Activated T-helper 1 cell treated with Interleukin-2 at 50 U/mL for 16 hours (primary cell): ENCODE data around the gene PSMD5.
A peak's percentile ranks its signal among the peaks of the same experiment; 100 is the strongest.
"Not testable (repeated sequence)": the region's sequence is repeated elsewhere in the genome, so short reads cannot be mapped to it uniquely, and the experiment has no call there.

Source experiments
- DNase-seq: peaks from one replicate; pipeline ENCODE4 v3.0.0-alpha.2; 2020; ENCODE audit warnings: low read depth

Gene PSMD5

GRCh38 chr9:120807607-120808379, 34.9 kb downstream of the PSMD5 start:
- no peak for DNase-seq

GRCh38 chr9:120804784-120805363, 37.8 kb downstream of the PSMD5 start:
- DNase-seq: not testable (repeated sequence)

- DNase-seq: no peak
These were observed 41.3 kb downstream of the PSMD5 start for GRCh38 chr9:120801441-120801840.

- DNase-seq: peak; percentile 80
These were observed 49.6 kb downstream of the PSMD5 start, which contains the start of gene FBXW2 for GRCh38 chr9:120792898-120793765. TSS of gene FBXW2 (minus strand) at chr9:120793416. CDS start at chr9:120788258, 5,158 bp downstream.

GRCh38 chr9:120791161-120791560, 51.6 kb downstream of the PSMD5 start:
- DNase-seq: no peak

- no peak for DNase-seq
These were observed 54.8 kb downstream of the PSMD5 start for GRCh38 chr9:120787933-120788332.

GRCh38 chr9:120783602-120784047, 59.1 kb downstream of the PSMD5 start:
- no peak for DNase-seq

GRCh38 chr9:120781236-120781635, 61.5 kb downstream of the PSMD5 start:
- no peak for DNase-seq

GRCh38 chr9:120780367-120780766, 62.4 kb downstream of the PSMD5 start:
- no peak for DNase-seq

- DNase-seq: no peak
These were observed 63.5 kb downstream of the PSMD5 start for GRCh38 chr9:120779227-120779626.

- DNase-seq: no peak
These were observed 64.0 kb downstream of the PSMD5 start for GRCh38 chr9:120778758-120779157.

- DNase-seq: no peak
These were observed 65.5 kb downstream of the PSMD5 start for GRCh38 chr9:120777229-120777628.

- no peak for DNase-seq
These were observed 65.9 kb downstream of the PSMD5 start for GRCh38 chr9:120776788-120777187.

- no peak for DNase-seq
These were observed 66.9 kb downstream of the PSMD5 start for GRCh38 chr9:120775859-120776258.

GRCh38 chr9:120774719-120775118, 68.0 kb downstream of the PSMD5 start:
- DNase-seq: no peak

- no peak for DNase-seq
These were observed 69.5 kb downstream of the PSMD5 start for GRCh38 chr9:120773256-120773655.

- DNase-seq: no peak
These were observed 71.8 kb downstream of the PSMD5 start for GRCh38 chr9:120770931-120771330.

- no peak for DNase-seq
These were observed 73.8 kb downstream of the PSMD5 start for GRCh38 chr9:120768886-120769285.

GRCh38 chr9:120768247-120768646, 74.5 kb downstream of the PSMD5 start:
- DNase-seq: no peak

GRCh38 chr9:120767451-120767850, 75.3 kb downstream of the PSMD5 start:
- DNase-seq: no peak
